Lung (tissue), 12 donors: ENCODE measurements around the gene CORO2A. TPM values are rescaled to one million over a fixed set of nuclear protein-coding genes. Genes with fewer than 3 reads are reported as not detected.
A peak's percentile ranks its signal among the peaks of the same experiment; 100 is the strongest.

Source experiments
- ATAC-seq: fragments of 200-7000 bp; cut with Tn5 transposase; one replicate; pipeline ENCODE4 v1.9.1; 2020; ENCODE audit warnings: moderate number of reproducible peaks; ENCODE audit not compliant: insufficient read depth, low FRiP score
- DNase-seq, 3 donors: peaks; one replicate each; pipeline ENCODE4 v3.0.0-alpha.2; 2013 to 2017
- H3K27ac ChIP-seq, 2 donors: one replicate each; pipeline ENCODE4 v1.5.1; 2013; ENCODE audit warnings: mild to moderate bottlenecking in 2 of 2, moderate library complexity in 2 of 2, control low read depth in 1 of 2, inconsistent platforms in 1 of 2, low read depth in 1 of 2, low read length in 1 of 2
- H3K27me3 ChIP-seq, 3 donors: one replicate each; pipeline ENCODE4 v1.5.1; 2013; ENCODE audit warnings: low read length in 2 of 3; ENCODE audit not compliant: control insufficient read depth in 3 of 3, insufficient read depth in 3 of 3
- H3K36me3 ChIP-seq, 4 donors: one replicate each; pipeline ENCODE4 v1.5.1; 2013; ENCODE audit warnings: low read length in 4 of 4, mild to moderate bottlenecking in 1 of 4, moderate library complexity in 1 of 4; ENCODE audit not compliant: control insufficient read depth in 4 of 4, insufficient read depth in 4 of 4
- H3K4me1 ChIP-seq, 5 donors: one replicate each; pipeline ENCODE4 v1.5.1; 2013; ENCODE audit warnings: low read length in 5 of 5, mild to moderate bottlenecking in 2 of 5, moderate library complexity in 1 of 5; ENCODE audit not compliant: control insufficient read depth in 5 of 5, insufficient read depth in 5 of 5
- H3K4me3 ChIP-seq: one replicate; pipeline ENCODE4 v1.5.1; 2013; ENCODE audit warnings: mild to moderate bottlenecking, control low read depth, moderate library complexity
- H3K9ac ChIP-seq, 2 donors: one replicate each; pipeline ENCODE4 v1.5.1; 2013; ENCODE audit warnings: low read length in 2 of 2, control low read depth in 1 of 2; ENCODE audit not compliant: insufficient read depth in 1 of 2
- H3K9me3 ChIP-seq, 4 donors: one replicate each; pipeline ENCODE4 v1.5.1; 2013; ENCODE audit warnings: low read length in 3 of 4, mild to moderate bottlenecking in 1 of 4, moderate library complexity in 1 of 4; ENCODE audit not compliant: control insufficient read depth in 4 of 4, insufficient read depth in 3 of 4
- WGBS, 2 donors: extraction: QIAGEN DNeasy Blood & Tissue Kit; methylation state at CpG; one replicate each; pipeline ENCODE4 v1.1.7; 2013; 5-methylcytosine and 5-hydroxymethylcytosine counted together
- polyA plus RNA-seq, 2 donors: library from polyadenylated mRNA; stranded (reverse); fragments of 200-250 nt; gene quantifications; one replicate each; pipeline ENCODE4 v1.2.1, GENCODE V29; 2013
- total RNA-seq, 2 donors: library from RNA; depleted of rRNA in 1 of 2; stranded (reverse); fragments of >200 nt in 1 of 2; gene quantifications; one replicate each; pipeline ENCODE4 v1.2.1, GENCODE V29; 2014 to 2021
- TF ChIP-seq, protein P1 (sequence below): IDR thresholded peaks from 2 replicates; pipeline ENCODE4 v1.5.1; 2012; ENCODE audit warnings: mild to moderate bottlenecking; ENCODE audit errors: control extremely low read depth, extremely low read depth
- donor health status: control.
- donor health status: control.
- donor health status: Bipolar disorder and iron deficiency.
- donor health status: healthy.
- donor health status: DM: yes; HTN: yes; CAD: no.

Gene CORO2A
- total and polyA plus RNA-seq, 4 donors, result 6.8 to 22.3 (median 14.7) TPM

- no peak overlapping the region for H3K4me3 ChIP-seq
- DNase-seq (peak in 1 of 3 donors; percentile 9), ATAC-seq (no peak)
- no peaks in the 10 kb centered on the region for H3K27me3 ChIP-seq
- TF ChIP-seq, protein P1, sequence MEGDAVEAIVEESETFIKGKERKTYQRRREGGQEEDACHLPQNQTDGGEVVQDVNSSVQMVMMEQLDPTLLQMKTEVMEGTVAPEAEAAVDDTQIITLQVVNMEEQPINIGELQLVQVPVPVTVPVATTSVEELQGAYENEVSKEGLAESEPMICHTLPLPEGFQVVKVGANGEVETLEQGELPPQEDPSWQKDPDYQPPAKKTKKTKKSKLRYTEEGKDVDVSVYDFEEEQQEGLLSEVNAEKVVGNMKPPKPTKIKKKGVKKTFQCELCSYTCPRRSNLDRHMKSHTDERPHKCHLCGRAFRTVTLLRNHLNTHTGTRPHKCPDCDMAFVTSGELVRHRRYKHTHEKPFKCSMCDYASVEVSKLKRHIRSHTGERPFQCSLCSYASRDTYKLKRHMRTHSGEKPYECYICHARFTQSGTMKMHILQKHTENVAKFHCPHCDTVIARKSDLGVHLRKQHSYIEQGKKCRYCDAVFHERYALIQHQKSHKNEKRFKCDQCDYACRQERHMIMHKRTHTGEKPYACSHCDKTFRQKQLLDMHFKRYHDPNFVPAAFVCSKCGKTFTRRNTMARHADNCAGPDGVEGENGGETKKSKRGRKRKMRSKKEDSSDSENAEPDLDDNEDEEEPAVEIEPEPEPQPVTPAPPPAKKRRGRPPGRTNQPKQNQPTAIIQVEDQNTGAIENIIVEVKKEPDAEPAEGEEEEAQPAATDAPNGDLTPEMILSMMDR, result no peak
- no peak overlapping the region for H3K9ac ChIP-seq
- H3K36me3 ChIP-seq, result peaks cover 0 to 41% (median 0%) of the 10 kb centered on the region in 4 donors
- H3K9me3 ChIP-seq, result no peaks in the 10 kb centered on the region
- no peak overlapping the region for H3K27ac ChIP-seq
- 87% methylated on average over 7 of the region's 7 CpGs for WGBS, 2 donors
- peaks cover 0 to 6% (median 0%) of the 10 kb centered on the region in 5 donors for H3K4me1 ChIP-seq
Observed at GRCh38 chr9:98227883-98228282, 35.4 kb upstream of the CORO2A start.

GRCh38 chr9:98226957-98227356 lies 34.5 kb upstream of the CORO2A start:
- DNase-seq (no peak), ATAC-seq (no peak)
- H3K9ac ChIP-seq, result peak overlapping the region in 1 of 2 donors; percentile 0
- WGBS, 2 donors, result 86 to 93% methylated on average over 4 of the region's 4 CpGs
- H3K27me3 ChIP-seq, result no peaks in the 10 kb centered on the region
- H3K27ac ChIP-seq, result no peak overlapping the region
- peaks cover 0 to 44% (median 0%) of the 10 kb centered on the region in 4 donors for H3K36me3 ChIP-seq
- TF ChIP-seq, protein P1, result no peak
- peaks cover 0 to 8% (median 0%) of the 10 kb centered on the region in 5 donors for H3K4me1 ChIP-seq
- no peak overlapping the region for H3K4me3 ChIP-seq
- no peaks in the 10 kb centered on the region for H3K9me3 ChIP-seq

DNA sequence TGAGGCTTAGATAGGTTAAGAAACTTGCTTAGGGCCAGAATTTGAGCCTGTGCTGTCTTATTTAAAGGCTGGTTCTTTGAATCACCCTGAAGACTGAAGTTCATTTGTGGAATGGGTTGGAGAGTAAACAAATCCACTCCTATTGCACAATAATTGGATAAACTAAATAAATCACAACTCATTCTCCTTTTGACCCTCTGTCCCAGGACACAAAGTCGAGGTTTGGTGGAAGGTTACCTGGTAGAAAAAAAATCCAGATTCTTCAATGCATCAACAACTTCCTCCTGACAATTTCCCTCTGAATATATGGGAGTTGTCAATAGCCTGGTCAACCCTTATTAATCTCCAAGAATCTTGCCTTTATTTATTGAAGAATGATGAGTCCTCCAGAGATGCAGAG lies 34.1 kb upstream of the CORO2A start:
- Histone ChIP-seq H3K4me1 (peaks cover 0 to 8% (median 0%) of the 10 kb centered on the region in 5 donors), H3K36me3 (peaks cover 0 to 42% (median 0%) of the 10 kb centered on the region in 4 donors), H3K27ac (no peak overlapping the region), H3K9me3 (no peaks in the 10 kb centered on the region), H3K4me3 (no peak overlapping the region), H3K27me3 (no peaks in the 10 kb centered on the region), H3K9ac (peak overlapping the region in 1 of 2 donors; percentile 0)
- ATAC-seq, result no peak
- 30 to 64% methylated on average over 1 of the region's 1 CpG for WGBS, 2 donors
- no peak for DNase-seq
- TF ChIP-seq, protein P1, result no peak

DNA sequence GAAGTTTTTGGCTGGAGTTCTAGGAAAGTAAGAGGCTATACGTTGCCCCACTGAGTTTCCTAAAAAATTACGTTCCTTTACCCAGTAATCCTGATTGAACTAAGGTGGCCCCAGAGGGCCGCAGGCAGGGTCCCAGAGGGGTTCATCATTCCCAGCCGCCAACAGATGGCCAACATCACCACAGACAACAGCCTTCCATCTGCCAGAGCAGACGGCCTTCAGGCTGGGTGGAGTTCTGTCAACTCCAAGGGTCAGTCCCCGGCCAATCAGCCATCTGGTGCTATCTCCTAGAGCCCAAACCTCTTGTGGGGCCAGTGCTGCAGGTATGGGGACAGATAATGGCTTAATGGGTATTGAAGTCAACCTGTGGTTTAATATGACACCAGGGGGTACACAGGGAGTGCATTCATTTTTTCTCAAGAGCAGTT lies 32.6 kb upstream of the CORO2A start:
- peaks cover 0 to 48% (median 0%) of the 10 kb centered on the region in 4 donors for H3K36me3 ChIP-seq
- WGBS, 2 donors, result 94 to 95% methylated on average over 6 of the region's 6 CpGs
- peaks cover 0 to 8% (median 0%) of the 10 kb centered on the region in 5 donors for H3K4me1 ChIP-seq
- no peak overlapping the region for H3K9ac ChIP-seq
- H3K27me3 ChIP-seq, result no peaks in the 10 kb centered on the region
- peak in 1 of 3 donors; percentile 7 for DNase-seq
- TF ChIP-seq, protein P1, result no peak
- no peak for ATAC-seq
- no peaks in the 10 kb centered on the region for H3K9me3 ChIP-seq
- no peak overlapping the region for H3K4me3 ChIP-seq
- H3K27ac ChIP-seq, result no peak overlapping the region
